Neural cell (in vitro differentiated cells): ENCODE results near the gene LRRFIP2. TPM values are rescaled to one million over a fixed set of nuclear protein-coding genes. Genes with fewer than 3 reads are reported as not detected.

Experiments
- H2AFZ ChIP-seq: fragments of 200-600, 300-800 bp; sonication (generic), shearing (Covaris generic); 2 replicates; pipeline ENCODE4 v1.6.0; 2014; ENCODE audit warnings: low read depth, mild to moderate bottlenecking, antibody characterized with exemption, low read length, moderate library complexity
- H3F3A ChIP-seq: fragments of 200-600 bp; shearing (Covaris generic); 2 replicates; pipeline ENCODE4 v1.6.1; 2016; ENCODE audit warnings: mild to moderate bottlenecking, moderate library complexity, mixed read lengths, antibody characterized with exemption, low read length; ENCODE audit not compliant: insufficient read depth, poor library complexity, severe bottlenecking
- H3K27ac ChIP-seq: fragments of 200-600, 300-800 bp; sonication (generic), shearing (Covaris generic); 2 replicates; pipeline ENCODE4 v1.5.1; 2014; ENCODE audit warnings: mild to moderate bottlenecking, low read length, moderate library complexity
- H3K27me3 ChIP-seq: fragments of 300-800, 200-600 bp; sonication (generic), shearing (Covaris generic); 2 replicates; pipeline ENCODE4 v1.6.0; 2014; ENCODE audit warnings: mild to moderate bottlenecking, low read depth, low read length, moderate library complexity; ENCODE audit not compliant: insufficient read depth
- H3K36me3 ChIP-seq: fragments of 300-800, 200-600 bp; sonication (generic), shearing (Covaris generic); 2 replicates; pipeline ENCODE4 v1.5.1; 2014; ENCODE audit warnings: mild to moderate bottlenecking, antibody characterized with exemption, low read length, moderate library complexity; ENCODE audit not compliant: insufficient read depth
- H3K4me2 ChIP-seq: fragments of 300-800, 200-600 bp; sonication (generic), shearing (Covaris generic); 2 replicates; pipeline ENCODE4 v1.6.0; 2014; ENCODE audit warnings: mild to moderate bottlenecking, low read length
- H3K4me3 ChIP-seq: fragments of 300-800, 200-600 bp; sonication (generic), shearing (Covaris generic); 2 replicates; pipeline ENCODE4 v1.5.1; 2014; ENCODE audit warnings: mild to moderate bottlenecking, low read length, moderate library complexity
- H3K79me2 ChIP-seq: fragments of 200-600 bp; shearing (Covaris generic); replicated peaks from 2 replicates; pipeline ENCODE4 v1.6.0; 2014; ENCODE audit warnings: mild to moderate bottlenecking, low read length, moderate library complexity; ENCODE audit not compliant: insufficient read depth
- H3K9ac ChIP-seq: fragments of 300-800, 200-600 bp; sonication (generic), shearing (Covaris generic); 2 replicates; pipeline ENCODE4 v1.6.1; 2016; ENCODE audit warnings: mild to moderate bottlenecking, low read length, mixed read lengths
- H3K9me2 ChIP-seq: fragments of 200-600 bp; shearing (Covaris generic); 2 replicates; pipeline ENCODE4 v1.6.1; 2016; ENCODE audit warnings: mild to moderate bottlenecking, low read length, mixed read lengths; ENCODE audit not compliant: insufficient read depth
- H3K9me3 ChIP-seq: fragments of 200-600, 300-800 bp; sonication (generic), shearing (Covaris generic); 2 replicates; pipeline ENCODE4 v1.6.1; 2016; ENCODE audit warnings: mild to moderate bottlenecking, mixed run types, low read length, moderate library complexity, mixed read lengths
- H4K20me1 ChIP-seq: fragments of 200-600 bp; shearing (Covaris generic); 2 replicates; pipeline ENCODE4 v1.6.1; 2016; ENCODE audit warnings: mild to moderate bottlenecking, mixed run types; ENCODE audit not compliant: insufficient read depth
- CTCF ChIP-seq: fragments of 450-650 bp; IDR thresholded peaks from 2 replicates; pipeline ENCODE4 v1.5.1; 2014; ENCODE audit warnings: antibody characterized with exemption, mild to moderate bottlenecking, moderate library complexity; ENCODE audit not compliant: poor library complexity, severe bottlenecking
- EP300 ChIP-seq: fragments of 450-650 bp; conservative IDR thresholded peaks from 2 replicates; pipeline ENCODE4 v1.6.1; 2014; ENCODE audit warnings: antibody characterized with exemption, mild to moderate bottlenecking, moderate library complexity; ENCODE audit not compliant: poor library complexity, severe bottlenecking
- EZH2 ChIP-seq: fragments of 200-600, 300-800 bp; shearing (Covaris generic), sonication (generic); IDR thresholded peaks from 2 replicates; pipeline ENCODE4 v1.6.1; 2014; ENCODE audit warnings: antibody characterized with exemption, low read length, borderline replicate concordance, mild to moderate bottlenecking; ENCODE audit not compliant: insufficient read depth, poor library complexity, severe bottlenecking
- MXI1 ChIP-seq: fragments of 450-650 bp; conservative IDR thresholded peaks from 2 replicates; pipeline ENCODE4 v1.6.1; 2014; ENCODE audit warnings: antibody characterized with exemption, mild to moderate bottlenecking; ENCODE audit not compliant: poor library complexity, severe bottlenecking
- POLR2AphosphoS5 ChIP-seq: IDR thresholded peaks from 2 replicates; pipeline ENCODE4 v1.6.1; 2012
- RAD21 ChIP-seq: fragments of 450-650 bp; conservative IDR thresholded peaks from 2 replicates; pipeline ENCODE4 v1.6.1; 2014; ENCODE audit warnings: antibody characterized with exemption, mild to moderate bottlenecking, moderate library complexity
- SMC3 ChIP-seq: fragments of 450-650 bp; conservative IDR thresholded peaks from 2 replicates; pipeline ENCODE4 v1.6.1; 2014; ENCODE audit warnings: antibody characterized with exemption, mild to moderate bottlenecking, moderate library complexity; ENCODE audit not compliant: poor library complexity
- TAF1 ChIP-seq: IDR thresholded peaks from 2 replicates; pipeline ENCODE4 v1.6.1; 2012; ENCODE audit warnings: low read depth
- polyA plus RNA-seq: library from polyadenylated mRNA; depleted of rRNA; stranded (reverse); fragments of >200 nt; gene quantifications from 2 replicates; pipeline ENCODE4 v1.2.3, GENCODE V29; 2014
- TF ChIP-seq, protein P1 (sequence below): IDR thresholded peaks from 2 replicates; pipeline ENCODE4 v1.6.1; 2012; ENCODE audit warnings: borderline replicate concordance

LRRFIP2 gene
- polyA plus RNA-seq, 1 donor from 2014 or later = 143 TPM

- Histone ChIP-seq H3K79me2 (no peaks in the 10 kb centered on the region), H3K4me3 (no peak overlapping the region), H3K27ac (peak overlapping the region; percentile 58), H3K9ac (no peak overlapping the region), H3K9me3 (no peaks in the 10 kb centered on the region), H3K27me3 (no peaks in the 10 kb centered on the region), H3K9me2 (no peaks in the 10 kb centered on the region), H3F3A (no peaks in the 10 kb centered on the region), H3K36me3 (no peaks in the 10 kb centered on the region), H4K20me1 (no peaks in the 10 kb centered on the region), H2AFZ (no peak overlapping the region), H3K4me2 (no peak overlapping the region)
- TF ChIP-seq MXI1 (peak; percentile 20), POLR2AphosphoS5 (no peak), CTCF (no peak), TAF1 (no peak), SMC3 (no peak), RAD21 (no peak), EP300 (peak; percentile 60), EZH2 (no peak)
- TF ChIP-seq, protein P1, sequence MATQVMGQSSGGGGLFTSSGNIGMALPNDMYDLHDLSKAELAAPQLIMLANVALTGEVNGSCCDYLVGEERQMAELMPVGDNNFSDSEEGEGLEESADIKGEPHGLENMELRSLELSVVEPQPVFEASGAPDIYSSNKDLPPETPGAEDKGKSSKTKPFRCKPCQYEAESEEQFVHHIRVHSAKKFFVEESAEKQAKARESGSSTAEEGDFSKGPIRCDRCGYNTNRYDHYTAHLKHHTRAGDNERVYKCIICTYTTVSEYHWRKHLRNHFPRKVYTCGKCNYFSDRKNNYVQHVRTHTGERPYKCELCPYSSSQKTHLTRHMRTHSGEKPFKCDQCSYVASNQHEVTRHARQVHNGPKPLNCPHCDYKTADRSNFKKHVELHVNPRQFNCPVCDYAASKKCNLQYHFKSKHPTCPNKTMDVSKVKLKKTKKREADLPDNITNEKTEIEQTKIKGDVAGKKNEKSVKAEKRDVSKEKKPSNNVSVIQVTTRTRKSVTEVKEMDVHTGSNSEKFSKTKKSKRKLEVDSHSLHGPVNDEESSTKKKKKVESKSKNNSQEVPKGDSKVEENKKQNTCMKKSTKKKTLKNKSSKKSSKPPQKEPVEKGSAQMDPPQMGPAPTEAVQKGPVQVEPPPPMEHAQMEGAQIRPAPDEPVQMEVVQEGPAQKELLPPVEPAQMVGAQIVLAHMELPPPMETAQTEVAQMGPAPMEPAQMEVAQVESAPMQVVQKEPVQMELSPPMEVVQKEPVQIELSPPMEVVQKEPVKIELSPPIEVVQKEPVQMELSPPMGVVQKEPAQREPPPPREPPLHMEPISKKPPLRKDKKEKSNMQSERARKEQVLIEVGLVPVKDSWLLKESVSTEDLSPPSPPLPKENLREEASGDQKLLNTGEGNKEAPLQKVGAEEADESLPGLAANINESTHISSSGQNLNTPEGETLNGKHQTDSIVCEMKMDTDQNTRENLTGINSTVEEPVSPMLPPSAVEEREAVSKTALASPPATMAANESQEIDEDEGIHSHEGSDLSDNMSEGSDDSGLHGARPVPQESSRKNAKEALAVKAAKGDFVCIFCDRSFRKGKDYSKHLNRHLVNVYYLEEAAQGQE = no peak
Observed at GRCh38 chr3:37219266-37219665, 44.9 kb upstream of the LRRFIP2 start.

GRCh38 chr3:37218206-37218605, 43.8 kb upstream of the LRRFIP2 start:
- Histone ChIP-seq H2AFZ (no peak overlapping the region), H4K20me1 (no peaks in the 10 kb centered on the region), H3K9me3 (no peaks in the 10 kb centered on the region), H3K36me3 (no peaks in the 10 kb centered on the region), H3K9me2 (no peaks in the 10 kb centered on the region), H3K79me2 (no peaks in the 10 kb centered on the region), H3K27ac (no peak overlapping the region), H3K9ac (no peak overlapping the region), H3K4me3 (no peak overlapping the region), H3F3A (no peaks in the 10 kb centered on the region), H3K27me3 (no peaks in the 10 kb centered on the region), H3K4me2 (no peak overlapping the region)
- TF ChIP-seq SMC3 = no peak
- no peak for TF ChIP-seq EZH2
- no peak for TF ChIP-seq RAD21
- no peak for TF ChIP-seq CTCF
- no peak for TF ChIP-seq MXI1
- TF ChIP-seq EP300 = no peak
- TF ChIP-seq TAF1 = no peak
- no peak for TF ChIP-seq POLR2AphosphoS5
- TF ChIP-seq, protein P1 = no peak
